ENCODE measurements around the gene C1orf198.

DNA sequence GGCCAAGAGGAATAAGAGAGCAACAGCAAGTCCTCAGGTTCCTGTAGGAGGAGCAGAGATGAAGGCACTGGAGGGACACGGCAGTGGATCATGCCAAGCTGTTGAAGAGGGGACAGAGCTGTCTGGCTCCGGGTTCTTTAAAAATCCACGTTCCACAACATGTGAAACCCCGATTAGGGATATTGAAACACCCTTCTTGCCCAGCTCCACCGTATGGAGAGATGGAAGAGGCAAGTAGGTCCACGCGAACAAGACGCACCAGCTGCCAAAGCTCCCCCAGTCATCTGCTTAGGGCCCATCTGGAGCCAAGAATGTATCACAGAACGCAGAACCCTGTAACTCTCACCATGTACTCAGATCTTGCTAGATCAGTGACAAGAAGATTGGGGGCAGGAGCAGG, 3.9 kb downstream of the C1orf198 start:
- no peak for TF ChIP-seq POLR2A (IDR thresholded peaks at IDR 0.05)
- no peak for TF ChIP-seq CTCF (IDR thresholded peaks at IDR 0.05)

Data from heart left ventricle (tissue), 13 donors.